Mononuclear cell (primary cell): ENCODE data around the gene XPO5. TPM values are rescaled to one million over a fixed set of nuclear protein-coding genes. Genes with fewer than 3 reads are reported as not detected.
A peak's percentile ranks its signal among the peaks of the same experiment; 100 is the strongest.

Experiments
- H3K27me3 ChIP-seq: 2 replicates; pipeline ENCODE4 v1.6.0; 2011; ENCODE audit warnings: low read length, control low read depth; ENCODE audit not compliant: insufficient read depth
- H3K4me1 ChIP-seq: 2 replicates; pipeline ENCODE4 v1.5.1; 2011; ENCODE audit warnings: mild to moderate bottlenecking, low read length, control low read depth; ENCODE audit not compliant: insufficient read depth
- H3K4me3 ChIP-seq: 2 replicates; pipeline ENCODE4 v1.5.1; 2011; ENCODE audit warnings: mild to moderate bottlenecking, low read length, moderate library complexity
- H3K9me3 ChIP-seq: 2 replicates; pipeline ENCODE4 v1.5.1; 2011; ENCODE audit warnings: low read depth, mild to moderate bottlenecking, control low read depth, low read length
- total RNA-seq: library from RNA; depleted of rRNA; stranded (reverse); fragments of >200 nt; gene quantifications from one replicate; pipeline ENCODE4 v1.2.3, GENCODE V29; 2012

XPO5 gene
- total RNA-seq, 1 donor: 17.3 TPM

DNA sequence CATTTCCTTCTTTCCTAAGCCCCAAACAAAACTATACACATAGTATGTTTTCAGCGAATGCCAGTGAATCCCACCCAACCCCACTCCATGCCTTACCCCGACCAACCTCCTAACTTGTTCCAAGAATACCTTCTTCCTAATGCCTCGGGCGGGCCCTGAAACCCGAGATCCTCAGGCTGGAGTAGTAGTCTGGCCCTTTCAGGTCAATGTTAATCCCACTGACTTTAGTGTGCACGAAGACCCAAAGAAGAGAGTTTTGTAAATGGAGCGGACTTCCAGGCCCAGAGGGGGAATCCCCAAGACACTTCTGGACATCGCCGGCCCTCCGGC, 59.5 kb downstream of the XPO5 start:
- Histone ChIP-seq H3K9me3 (no peaks in the 10 kb centered on the region), H3K27me3 (no peaks in the 10 kb centered on the region), H3K4me3 (peak overlapping the region; percentile 85), H3K4me1 (peaks cover 37% of the 10 kb centered on the region)

DNA sequence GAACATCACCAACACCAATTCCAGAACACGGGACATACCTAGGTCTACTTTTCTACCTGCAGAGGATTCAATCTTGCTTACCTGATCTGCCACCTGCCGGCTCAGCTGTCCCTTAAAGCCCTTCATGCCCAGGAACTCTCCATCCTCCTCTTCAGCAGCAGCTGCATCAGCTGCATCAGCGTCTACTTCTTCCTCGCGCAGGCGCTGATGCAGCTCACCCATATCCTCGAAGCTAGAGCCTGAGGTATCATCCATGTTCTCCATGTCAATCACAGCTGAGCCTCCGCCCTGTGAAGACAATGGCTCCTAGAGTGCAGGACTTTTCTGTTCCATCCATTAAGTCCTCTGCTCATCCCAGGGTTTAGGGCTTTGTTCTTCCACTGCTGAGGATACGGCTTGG, 60.0 kb downstream of the XPO5 start:
- H3K27me3 ChIP-seq: no peaks in the 10 kb centered on the region
- peak overlapping the region; percentile 85 for H3K4me3 ChIP-seq
- H3K4me1 ChIP-seq: peaks cover 38% of the 10 kb centered on the region
- H3K9me3 ChIP-seq: no peaks in the 10 kb centered on the region

DNA sequence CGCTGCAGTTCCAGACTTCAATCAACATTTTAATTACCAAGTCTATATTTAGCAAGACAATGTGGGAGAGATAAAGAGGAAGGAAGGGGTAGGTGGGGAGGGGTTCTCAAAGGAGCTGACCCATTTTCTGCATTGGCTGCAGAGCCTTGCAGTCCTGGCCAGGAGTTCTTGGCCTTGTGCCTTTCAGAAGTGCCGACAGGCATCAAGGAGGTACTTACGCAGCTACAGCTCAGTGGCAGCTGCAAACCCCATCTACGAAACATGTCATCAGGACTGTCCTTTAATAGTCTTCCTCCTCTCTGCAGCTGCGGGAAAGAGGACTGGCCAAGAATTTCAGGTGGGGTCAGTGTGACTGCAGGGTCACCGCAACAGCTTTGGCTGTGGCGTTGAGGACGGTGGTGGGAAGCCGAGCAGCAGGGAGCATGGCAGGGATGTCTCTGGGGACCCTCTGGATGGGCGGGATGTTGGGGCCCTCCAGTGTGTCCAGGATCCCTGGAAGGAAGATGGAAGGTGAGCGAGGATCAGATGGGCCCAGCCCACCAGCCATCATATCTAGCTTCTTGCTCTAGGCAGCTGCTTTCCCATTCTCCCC, 63.9 kb downstream of the XPO5 start:
- Histone ChIP-seq H3K27me3 (peaks cover 14% of the 10 kb centered on the region), H3K4me3 (no peak overlapping the region), H3K4me1 (peaks cover 36% of the 10 kb centered on the region), H3K9me3 (no peaks in the 10 kb centered on the region)

DNA sequence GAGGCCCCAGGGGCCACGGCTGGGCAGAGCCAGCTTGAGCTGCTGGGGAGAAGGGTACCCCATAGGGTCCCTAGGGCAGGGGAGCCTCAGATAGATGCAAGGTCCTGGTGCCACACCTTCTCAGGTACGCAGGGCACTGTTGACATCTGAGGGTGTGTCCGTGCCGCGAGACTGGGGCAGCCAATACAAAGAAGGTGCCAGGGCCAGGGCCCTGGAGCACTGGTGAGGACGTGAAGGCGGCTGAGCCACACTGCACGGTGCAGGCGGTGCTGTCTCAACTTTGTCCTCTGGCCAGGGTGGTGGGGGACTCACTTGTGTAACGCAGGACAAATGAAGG, 65.0 kb downstream of the XPO5 start:
- Histone ChIP-seq H3K4me3 (no peak overlapping the region), H3K27me3 (peaks cover 14% of the 10 kb centered on the region), H3K4me1 (peaks cover 32% of the 10 kb centered on the region)

DNA sequence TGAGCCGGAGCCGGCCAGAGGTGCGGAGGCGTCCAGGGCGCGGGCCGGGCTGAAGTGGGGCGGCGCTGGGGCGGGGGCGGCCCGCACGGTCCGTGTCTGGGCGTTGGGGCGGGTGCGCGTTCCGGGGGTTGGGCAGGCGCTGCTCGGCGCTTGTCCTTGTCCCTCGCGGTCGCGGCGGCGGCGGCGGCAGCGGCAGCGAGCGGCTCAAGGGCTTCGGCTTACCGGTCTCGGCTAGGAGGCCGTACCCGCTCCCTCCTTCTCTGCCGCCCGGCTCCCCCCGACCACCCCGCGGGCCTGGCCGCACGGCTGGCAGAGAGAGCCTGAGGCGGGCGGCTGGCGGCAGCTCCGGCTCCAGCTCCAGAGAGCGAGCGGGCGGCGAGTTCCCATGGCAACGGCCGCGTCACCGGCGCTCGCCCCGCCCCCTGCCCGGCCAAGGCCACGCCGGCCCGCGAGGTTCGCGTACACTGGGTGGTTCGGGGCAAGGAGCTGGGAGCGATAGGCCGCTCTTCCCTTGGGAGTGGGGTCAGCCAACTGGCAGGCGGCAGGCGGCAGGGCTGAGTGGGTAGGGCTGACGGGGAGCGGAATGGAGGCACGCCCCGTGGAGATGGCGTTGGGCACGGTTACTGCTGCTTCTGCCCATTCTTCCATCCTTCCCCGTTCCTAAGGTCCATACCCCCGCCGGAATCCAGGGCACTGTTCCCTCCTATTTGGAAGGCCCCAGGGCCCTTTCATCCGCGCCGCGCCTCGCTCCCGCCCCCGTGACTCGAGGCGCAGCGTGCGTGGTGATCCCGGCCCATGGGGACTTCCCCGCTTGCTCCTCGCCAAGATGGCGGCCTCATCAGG, 65.6 kb downstream of the XPO5 start, which contains the start of gene LRRC73:
Gene LRRC73 (minus strand): TSS at position 363 of the 843 bp plus-strand sequence. CDS start 561 bp downstream, outside the sequence.
- H3K4me3 ChIP-seq: peak within 1 kb of the TSS; percentile 36
- H3K4me1 ChIP-seq: peaks cover 26% of the 10 kb centered on the region
- H3K27me3 ChIP-seq: peaks cover 14% of the 10 kb centered on the region
- H3K9me3 ChIP-seq: no peaks in the 10 kb centered on the region

More for the DNA sequence above, 65.0 kb downstream of the XPO5 start:
- no peaks in the 10 kb centered on the region for H3K9me3 ChIP-seq

- Histone ChIP-seq H3K4me1 (peaks cover 18% of the 10 kb centered on the region), H3K4me3 (peak overlapping the region; percentile 36), H3K9me3 (no peaks in the 10 kb centered on the region), H3K27me3 (peaks cover 14% of the 10 kb centered on the region)
Measured at GRCh38 chr6:43509142-43509983, 66.5 kb downstream of the XPO5 start.

- H3K9me3 ChIP-seq: no peaks in the 10 kb centered on the region
- H3K4me3 ChIP-seq: no peak overlapping the region
- peaks cover 14% of the 10 kb centered on the region for H3K27me3 ChIP-seq
- peaks cover 17% of the 10 kb centered on the region for H3K4me1 ChIP-seq
Measured at GRCh38 chr6:43508481-43509141, 67.2 kb downstream of the XPO5 start.

DNA sequence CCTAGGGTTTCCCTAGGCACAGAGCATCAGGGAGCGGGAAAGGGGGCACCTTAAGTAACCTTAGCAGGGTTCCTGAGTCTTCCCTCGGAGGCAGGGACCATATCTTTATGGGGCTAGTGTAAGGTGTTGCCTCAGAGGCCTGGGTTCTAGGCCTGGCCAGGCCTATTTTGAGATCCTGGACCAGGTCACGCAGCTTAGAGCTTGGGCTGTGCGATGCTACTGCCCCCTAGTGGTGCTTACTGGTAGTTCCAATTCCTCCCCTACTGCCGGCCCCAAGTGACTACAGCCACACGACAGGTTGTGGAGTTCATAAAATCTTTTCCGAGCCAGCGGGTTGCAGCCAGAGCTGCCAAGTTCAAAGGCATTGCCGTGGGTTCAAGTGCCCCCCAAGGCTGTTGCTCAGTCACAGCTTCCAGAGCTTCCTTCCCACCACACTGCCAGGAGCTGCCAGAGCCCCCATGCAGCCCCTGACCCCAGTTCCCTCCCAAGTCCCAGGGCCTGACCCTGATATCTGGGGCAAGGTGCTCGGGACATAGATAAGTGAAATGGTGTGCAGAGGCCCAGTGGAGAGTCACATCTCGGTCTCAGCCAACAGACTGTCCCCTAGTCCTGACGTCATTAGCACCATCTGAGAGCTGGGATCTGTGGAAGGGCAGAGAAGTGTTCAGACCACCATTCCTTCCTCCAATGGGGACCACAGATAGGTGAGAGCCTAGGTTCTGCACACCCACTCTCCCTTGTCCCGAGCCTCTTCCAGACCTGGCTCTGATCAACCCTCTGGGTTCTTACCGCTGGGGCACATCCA, 69.0 kb downstream of the XPO5 start:
- H3K27me3 ChIP-seq: peaks cover 14% of the 10 kb centered on the region
- H3K4me1 ChIP-seq: peaks cover 17% of the 10 kb centered on the region
- H3K4me3 ChIP-seq: no peak overlapping the region
- no peaks in the 10 kb centered on the region for H3K9me3 ChIP-seq

DNA sequence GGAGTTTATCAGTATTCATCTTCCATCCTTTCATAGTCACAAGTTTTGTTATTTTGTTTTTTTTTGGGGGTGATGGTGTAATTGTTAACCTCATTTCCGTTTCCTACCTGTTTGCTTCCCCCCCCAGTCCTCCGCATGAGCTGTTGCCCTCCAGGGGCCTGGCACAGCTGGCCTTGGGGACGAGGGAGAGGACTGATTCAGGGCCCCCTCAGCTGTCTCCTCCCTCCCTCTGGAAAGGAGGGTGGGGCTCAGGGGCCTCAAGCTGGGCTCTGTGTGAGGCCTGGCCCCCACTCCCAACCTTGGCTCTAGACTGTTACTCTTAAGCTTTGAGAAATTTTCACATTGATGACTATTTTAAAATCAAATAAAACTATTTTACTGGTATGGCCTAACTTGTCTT, 69.7 kb downstream of the XPO5 start:
- peaks cover 14% of the 10 kb centered on the region for H3K27me3 ChIP-seq
- no peaks in the 10 kb centered on the region for H3K9me3 ChIP-seq
- H3K4me1 ChIP-seq: peaks cover 17% of the 10 kb centered on the region
- H3K4me3 ChIP-seq: no peak overlapping the region

DNA sequence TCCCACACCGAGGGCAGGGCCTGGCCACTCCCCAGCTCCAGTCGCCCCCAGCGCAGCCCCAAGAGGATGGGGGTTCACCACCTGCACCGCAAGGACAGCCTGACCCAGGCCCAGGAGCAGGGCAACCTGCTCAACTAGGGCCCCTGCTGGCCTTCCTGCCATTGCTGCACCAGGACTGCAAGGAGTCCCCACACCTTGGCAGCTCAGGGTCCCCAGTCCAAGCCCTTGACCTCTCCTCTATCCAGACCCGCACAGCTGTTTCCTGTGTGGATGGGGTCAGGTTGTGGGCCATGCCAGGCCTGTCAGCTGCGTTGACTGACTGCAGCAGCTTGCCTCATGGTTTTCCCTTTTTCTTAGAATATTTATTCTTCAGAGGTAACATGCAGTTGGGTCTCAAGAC, 70.1 kb downstream of the XPO5 start:
- Histone ChIP-seq H3K4me1 (peaks cover 15% of the 10 kb centered on the region), H3K27me3 (peaks cover 14% of the 10 kb centered on the region), H3K9me3 (no peaks in the 10 kb centered on the region), H3K4me3 (no peak overlapping the region)

DNA sequence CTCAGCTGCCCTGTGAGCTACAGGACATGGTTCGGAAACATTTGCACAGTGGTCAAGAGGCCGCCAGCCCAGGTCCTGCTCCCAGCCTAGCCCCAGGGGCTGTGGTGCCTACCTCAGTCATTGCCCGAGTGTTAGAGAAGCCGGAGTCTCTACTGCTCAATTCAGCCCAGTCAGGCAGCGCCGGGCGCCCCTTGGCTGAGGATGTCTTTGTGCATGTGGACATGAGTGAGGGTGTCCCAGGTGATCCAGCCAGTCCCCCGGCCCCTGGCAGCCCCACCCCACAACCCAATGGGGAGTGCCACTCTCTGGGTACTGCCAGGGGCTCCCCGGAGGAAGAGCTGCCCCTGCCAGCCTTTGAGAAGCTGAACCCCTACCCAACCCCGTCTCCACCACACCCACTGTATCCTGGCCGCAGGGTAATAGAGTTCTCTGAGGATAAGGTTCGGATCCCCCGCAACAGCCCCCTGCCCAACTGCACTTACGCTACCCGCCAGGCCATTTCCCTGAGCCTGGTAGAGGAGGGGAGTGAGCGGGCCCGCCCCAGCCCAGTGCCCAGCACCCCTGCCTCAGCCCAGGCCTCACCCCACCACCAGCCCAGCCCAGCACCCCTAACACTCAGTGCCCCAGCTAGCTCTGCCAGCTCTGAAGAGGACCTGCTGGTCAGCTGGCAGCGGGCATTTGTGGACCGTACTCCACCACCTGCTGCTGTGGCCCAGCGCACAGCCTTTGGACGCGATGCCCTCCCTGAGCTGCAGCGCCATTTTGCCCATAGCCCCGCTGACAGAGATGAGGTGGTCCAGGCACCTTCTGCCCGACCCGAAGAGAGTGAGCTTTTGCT, 70.9 kb downstream of the XPO5 start:
- no peak overlapping the region for H3K4me3 ChIP-seq
- peaks cover 14% of the 10 kb centered on the region for H3K27me3 ChIP-seq
- H3K9me3 ChIP-seq: no peaks in the 10 kb centered on the region
- peaks cover 10% of the 10 kb centered on the region for H3K4me1 ChIP-seq

GRCh38 chr6:43503443-43503842, 72.4 kb downstream of the XPO5 start:
- no peaks in the 10 kb centered on the region for H3K9me3 ChIP-seq
- H3K27me3 ChIP-seq: peaks cover 3% of the 10 kb centered on the region
- no peak overlapping the region for H3K4me3 ChIP-seq
- peaks cover 3% of the 10 kb centered on the region for H3K4me1 ChIP-seq

- H3K9me3 ChIP-seq: no peaks in the 10 kb centered on the region
- H3K4me1 ChIP-seq: peaks cover 3% of the 10 kb centered on the region
- no peaks in the 10 kb centered on the region for H3K27me3 ChIP-seq
- H3K4me3 ChIP-seq: no peak overlapping the region
Measured at GRCh38 chr6:43502666-43503065, 73.2 kb downstream of the XPO5 start.
